Endothelial cell of umbilical vein (primary cell): Measurements from ENCODE around the gene GSK3A. TPM values are rescaled to one million over a fixed set of nuclear protein-coding genes. Genes with fewer than 3 reads are reported as not detected.

Source experiments
- BruUV-seq: library from RNA; stranded (reverse); fragments of 400-500 nt; replicated peaks from 2 replicates; lab custom pipeline; 2021; lab: Mats Ljungman, UMichigan
- CTCF ChIA-PET: fragments of 300-600, 350-600 bp; sonication (Branson Sonifier 250); formaldehyde crosslinking; loops from one replicate; lab custom pipeline; 2021; ENCODE audit warnings: antibody characterized with exemption, inconsistent platforms; lab: Charles Lee
- POLR2A ChIA-PET: fragments of 300-600, 350-600 bp; sonication (Branson Sonifier 250); formaldehyde crosslinking; loops from one replicate; lab custom pipeline; 2021; ENCODE audit warnings: antibody characterized with exemption, inconsistent platforms; lab: Charles Lee
- DNase-seq: peaks from one replicate; pipeline ENCODE4 v3.0.0-alpha.2; 2011; ENCODE audit warnings: low read depth, low spot score
- FAIRE-seq: peaks from 2 replicates; lab custom pipeline; 2011; peaks lifted over from hg19 to GRCh38; lab: Jason Lieb, UNC
- H2AFZ ChIP-seq: 2 replicates; pipeline ENCODE4 v1.6.0; 2012; ENCODE audit warnings: low read depth, low read length, control low read depth, inconsistent platforms
- H3K27ac ChIP-seq: 2 replicates; pipeline ENCODE4 v1.5.1; 2011; ENCODE audit warnings: low read depth, mild to moderate bottlenecking, control low read depth, low read length, moderate library complexity; ENCODE audit not compliant: insufficient read depth
- H3K27me3 ChIP-seq, 2 experiments: 2 replicates each; pipeline versions ENCODE4 v1.6.0 to v1.6.1; 2011; ENCODE audit warnings: low read length in 2 of 2, mixed read lengths in 1 of 2; ENCODE audit not compliant: control insufficient read depth in 2 of 2, insufficient read depth in 2 of 2
- H3K36me3 ChIP-seq, 2 experiments: 2 replicates in 1 of 2; 3 replicates in 1 of 2; pipeline ENCODE4 v1.5.1; 2011; ENCODE audit warnings: low read length in 2 of 2, mild to moderate bottlenecking in 1 of 2, moderate library complexity in 1 of 2; ENCODE audit not compliant: control insufficient read depth in 2 of 2, insufficient read depth in 2 of 2; ENCODE audit errors: extremely low read depth in 1 of 2
- H3K4me1 ChIP-seq: 3 replicates; pipeline ENCODE4 v1.5.1; 2011; ENCODE audit warnings: mild to moderate bottlenecking, low read length; ENCODE audit not compliant: control insufficient read depth, insufficient read depth; ENCODE audit errors: extremely low read depth
- H3K4me2 ChIP-seq: 2 replicates; pipeline ENCODE4 v1.6.1; 2011; ENCODE audit warnings: low read length, control low read depth, mixed read lengths; ENCODE audit not compliant: insufficient read depth
- H3K4me3 ChIP-seq, 3 experiments: fragments of 200-600 bp in 1 of 3; sonication (generic), shearing (Covaris generic) in 1 of 3; replicated peaks in 1 of 3; 2 replicates each; pipeline ENCODE4 v1.5.1; 2011 to 2016; ENCODE audit warnings: control low read depth in 3 of 3, low read length in 3 of 3, mild to moderate bottlenecking in 2 of 3, inconsistent platforms in 1 of 3, low read depth in 1 of 3, moderate library complexity in 1 of 3; ENCODE audit not compliant: insufficient read depth in 1 of 3
- H3K79me2 ChIP-seq: 2 replicates; pipeline ENCODE4 v1.6.0; 2012; ENCODE audit warnings: low read length, inconsistent platforms; ENCODE audit not compliant: control insufficient read depth, insufficient read depth
- H3K9ac ChIP-seq: replicated peaks from 2 replicates; pipeline ENCODE3; 2011; ENCODE audit warnings: low read length, control low read depth; ENCODE audit not compliant: insufficient read depth; ENCODE audit errors: extremely low read depth
- H3K9me1 ChIP-seq: replicated peaks from 3 replicates; pipeline ENCODE4 v1.6.0; 2011; ENCODE audit warnings: mild to moderate bottlenecking, low read length; ENCODE audit not compliant: control insufficient read depth, insufficient read depth; ENCODE audit errors: extremely low read depth
- H3K9me3 ChIP-seq: replicated peaks from 2 replicates; pipeline ENCODE4 v1.5.1; 2012; ENCODE audit warnings: low read length, inconsistent platforms; ENCODE audit not compliant: control insufficient read depth, insufficient read depth
- H4K20me1 ChIP-seq: replicated peaks from 2 replicates; pipeline ENCODE3; 2011; ENCODE audit warnings: mild to moderate bottlenecking, low read length; ENCODE audit not compliant: control insufficient read depth, insufficient read depth; ENCODE audit errors: extremely low read depth
- EZH2 ChIP-seq: IDR thresholded peaks from 2 replicates; pipeline ENCODE4 v1.6.1; 2012; ENCODE audit warnings: borderline replicate concordance, low read depth, mild to moderate bottlenecking, moderate library complexity, low read length, inconsistent platforms; ENCODE audit not compliant: severe bottlenecking
- FOS ChIP-seq: IDR thresholded peaks from 2 replicates; pipeline ENCODE4 v1.6.1; 2011; ENCODE audit warnings: mild to moderate bottlenecking, low read length, moderate library complexity, borderline replicate concordance; ENCODE audit not compliant: insufficient read depth
- GATA2 ChIP-seq: IDR thresholded peaks from 2 replicates; pipeline ENCODE4 v1.7.0; 2011; ENCODE audit warnings: low read depth, mild to moderate bottlenecking, moderate library complexity, mixed read lengths, low read length; ENCODE audit not compliant: insufficient read length, insufficient read depth
- JUN ChIP-seq: IDR thresholded peaks from 2 replicates; pipeline ENCODE4 v1.6.1; 2011; ENCODE audit warnings: borderline replicate concordance, low read depth; ENCODE audit not compliant: insufficient read length, insufficient read depth
- MYC ChIP-seq: IDR thresholded peaks from one replicate; pipeline ENCODE4 v1.6.1; 2011; ENCODE audit warnings: mild to moderate bottlenecking, low read depth, low read length
- POLR2A ChIP-seq: IDR thresholded peaks from 2 replicates; pipeline ENCODE4 v1.6.1; 2012; ENCODE audit warnings: low read depth, mild to moderate bottlenecking, control low read depth, low read length
- POLR2AphosphoS5 ChIP-seq: IDR thresholded peaks from 2 replicates; pipeline ENCODE4 v1.6.1; 2012; ENCODE audit warnings: low read depth, mild to moderate bottlenecking, control low read depth, low read length, moderate library complexity; ENCODE audit not compliant: insufficient read depth
- dilution Hi-C: fragments of 300-500 bp; cut with MboI; formaldehyde crosslinking; loops from one replicate; pipeline ENCODE4 v1.15.0; 2019; ENCODE audit warnings: low sequenced_read_pairs; ENCODE audit not compliant: extremely low pct_ligation_motif_present
- intact Hi-C: fragments of 100-400 bp; cut with micrococcal nuclease; formaldehyde crosslinking; loops from one replicate; pipeline ENCODE4 v1.10.0; 2022
- polyA plus RNA-seq, 4 experiments: library from polyadenylated mRNA; depleted of rRNA in 3 of 4; stranded (reverse) in 3 of 4; unstranded in 1 of 4; fragments of >200 nt; gene quantifications; 2 replicates each; pipeline versions ENCODE4 v1.2.1 to v1.2.3, GENCODE V29; 2011 to 2012; ENCODE audit warnings: missing spikeins in 1 of 4
- total RNA-seq: library from RNA; stranded (reverse); gene quantifications from 2 replicates; pipeline ENCODE4 v1.2.3, GENCODE V29; 2021
- TF ChIP-seq, protein P1 (sequence below), 2 donors: IDR thresholded peaks; 1 replicate in 1 of 2; 2 replicates in 1 of 2; pipeline ENCODE4 v1.5.1; 2011; ENCODE audit warnings: low read length in 2 of 2, mild to moderate bottlenecking in 2 of 2, moderate library complexity in 2 of 2, control low read depth in 1 of 2, inconsistent platforms in 1 of 2, low read depth in 1 of 2; ENCODE audit not compliant: insufficient read depth in 1 of 2; ENCODE audit errors: extremely low read depth in 1 of 2
- TF ChIP-seq, protein P2 (sequence below): IDR thresholded peaks from 2 replicates; pipeline ENCODE4 v1.6.1; 2011; ENCODE audit not compliant: insufficient read depth, insufficient read length

The GSK3A gene
- total and polyA plus RNA-seq, 2 donors (not counting 3 experiments of a cell fraction or from before 2014, with no cell fraction given): 49.5 to 73.7 TPM

DNA sequence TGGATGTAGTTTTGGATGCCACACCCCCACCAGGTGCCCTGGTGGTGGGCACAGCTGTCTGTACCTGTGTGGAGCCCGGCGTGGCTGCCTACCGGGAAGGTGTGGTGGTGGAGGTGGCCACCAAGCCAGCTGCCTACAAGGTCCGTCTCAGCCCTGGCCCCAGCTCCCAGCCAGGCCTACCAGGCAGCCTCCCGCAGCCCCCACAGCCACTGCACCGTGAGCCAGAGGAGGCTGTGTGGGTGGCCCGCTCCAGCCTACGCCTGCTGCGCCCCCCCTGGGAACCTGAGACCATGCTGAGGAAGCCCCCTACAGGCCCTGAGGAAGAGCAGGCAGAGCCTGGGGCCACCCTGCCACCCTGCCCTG is 30.1 kb upstream of the GSK3A start:
- ChIA-PET CTCF (interaction anchor here (3.6 kb wide), 1 partner anchor 26 kb away, joined by 23 read pairs; no protein-coding TSS in a partner anchor), POLR2A (no interaction called here)
- no peaks in the 10 kb centered on the region for H3K9me3 ChIP-seq
- no peak overlapping the region for H3K9ac ChIP-seq
- no peaks in the 10 kb centered on the region for H4K20me1 ChIP-seq
- H3K79me2 ChIP-seq: peaks cover 44% of the 10 kb centered on the region
- peaks cover 12 to 28% of the 10 kb centered on the region in 2 experiments for H3K36me3 ChIP-seq
- peaks cover 28% of the 10 kb centered on the region for H3K4me1 ChIP-seq
- H2AFZ ChIP-seq: no peak overlapping the region
- no peak for TF ChIP-seq MYC
- TF ChIP-seq, protein P1, sequence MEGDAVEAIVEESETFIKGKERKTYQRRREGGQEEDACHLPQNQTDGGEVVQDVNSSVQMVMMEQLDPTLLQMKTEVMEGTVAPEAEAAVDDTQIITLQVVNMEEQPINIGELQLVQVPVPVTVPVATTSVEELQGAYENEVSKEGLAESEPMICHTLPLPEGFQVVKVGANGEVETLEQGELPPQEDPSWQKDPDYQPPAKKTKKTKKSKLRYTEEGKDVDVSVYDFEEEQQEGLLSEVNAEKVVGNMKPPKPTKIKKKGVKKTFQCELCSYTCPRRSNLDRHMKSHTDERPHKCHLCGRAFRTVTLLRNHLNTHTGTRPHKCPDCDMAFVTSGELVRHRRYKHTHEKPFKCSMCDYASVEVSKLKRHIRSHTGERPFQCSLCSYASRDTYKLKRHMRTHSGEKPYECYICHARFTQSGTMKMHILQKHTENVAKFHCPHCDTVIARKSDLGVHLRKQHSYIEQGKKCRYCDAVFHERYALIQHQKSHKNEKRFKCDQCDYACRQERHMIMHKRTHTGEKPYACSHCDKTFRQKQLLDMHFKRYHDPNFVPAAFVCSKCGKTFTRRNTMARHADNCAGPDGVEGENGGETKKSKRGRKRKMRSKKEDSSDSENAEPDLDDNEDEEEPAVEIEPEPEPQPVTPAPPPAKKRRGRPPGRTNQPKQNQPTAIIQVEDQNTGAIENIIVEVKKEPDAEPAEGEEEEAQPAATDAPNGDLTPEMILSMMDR (IDR thresholded peaks at IDR 0.05; ENCODE audit: extremely low read depth in 1 of 2, insufficient read depth in 1 of 2, low read depth in 1 of 2, low read length in 2 of 2): no peak
- TF ChIP-seq POLR2A: no peak
- no peak for TF ChIP-seq FOS
- TF ChIP-seq POLR2AphosphoS5: no peak
- TF ChIP-seq GATA2: no peak
- TF ChIP-seq, protein P2, sequence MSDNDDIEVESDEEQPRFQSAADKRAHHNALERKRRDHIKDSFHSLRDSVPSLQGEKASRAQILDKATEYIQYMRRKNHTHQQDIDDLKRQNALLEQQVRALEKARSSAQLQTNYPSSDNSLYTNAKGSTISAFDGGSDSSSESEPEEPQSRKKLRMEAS: no peak
- no peak for TF ChIP-seq EZH2
- no peak for TF ChIP-seq JUN
- intact Hi-C loops: no loop called here
- no peak for FAIRE-seq
- H3K4me3 ChIP-seq: no peak overlapping the region
- H3K27ac ChIP-seq: no peak overlapping the region
- H3K4me2 ChIP-seq: no peak overlapping the region
- no TSS peak for BruUV-seq
- dilution Hi-C loops: no loop called here
- H3K9me1 ChIP-seq: no peaks in the 10 kb centered on the region
- no peak for DNase-seq
- H3K27me3 ChIP-seq: no peaks in the 10 kb centered on the region
